Fibroblast of the aortic adventitia (primary cell): ENCODE data around the gene NAIF1. TPM values are rescaled to one million over a fixed set of nuclear protein-coding genes. Genes with fewer than 3 reads are reported as not detected.

Experiments
- DNase-seq: peaks from one replicate; pipeline ENCODE4 v3.0.0-alpha.2; 2010; ENCODE audit warnings: low read depth
- H3K4me3 ChIP-seq: 2 replicates; pipeline ENCODE4 v1.5.1; 2011; ENCODE audit warnings: low read depth, mild to moderate bottlenecking, control low read depth, low read length, moderate library complexity
- total RNA-seq: library from RNA; depleted of rRNA; stranded (reverse); fragments of >200 nt; gene quantifications from 2 replicates; pipeline ENCODE4 v1.2.3, GENCODE V29; 2012; ENCODE audit warnings: low replicate concordance
- TF ChIP-seq, protein P1 (sequence below): IDR thresholded peaks from 2 replicates; pipeline ENCODE4 v1.5.1; 2011; ENCODE audit warnings: mild to moderate bottlenecking, low read length, control low read depth, inconsistent platforms; ENCODE audit not compliant: insufficient read depth

Gene NAIF1
- total RNA-seq, 1 donor: 7.5 TPM

GRCh38 chr9:128070874-128071273 lies 3.8 kb upstream of the NAIF1 start:
- DNase-seq: no peak
- H3K4me3 ChIP-seq: no peak overlapping the region
- TF ChIP-seq, protein P1, sequence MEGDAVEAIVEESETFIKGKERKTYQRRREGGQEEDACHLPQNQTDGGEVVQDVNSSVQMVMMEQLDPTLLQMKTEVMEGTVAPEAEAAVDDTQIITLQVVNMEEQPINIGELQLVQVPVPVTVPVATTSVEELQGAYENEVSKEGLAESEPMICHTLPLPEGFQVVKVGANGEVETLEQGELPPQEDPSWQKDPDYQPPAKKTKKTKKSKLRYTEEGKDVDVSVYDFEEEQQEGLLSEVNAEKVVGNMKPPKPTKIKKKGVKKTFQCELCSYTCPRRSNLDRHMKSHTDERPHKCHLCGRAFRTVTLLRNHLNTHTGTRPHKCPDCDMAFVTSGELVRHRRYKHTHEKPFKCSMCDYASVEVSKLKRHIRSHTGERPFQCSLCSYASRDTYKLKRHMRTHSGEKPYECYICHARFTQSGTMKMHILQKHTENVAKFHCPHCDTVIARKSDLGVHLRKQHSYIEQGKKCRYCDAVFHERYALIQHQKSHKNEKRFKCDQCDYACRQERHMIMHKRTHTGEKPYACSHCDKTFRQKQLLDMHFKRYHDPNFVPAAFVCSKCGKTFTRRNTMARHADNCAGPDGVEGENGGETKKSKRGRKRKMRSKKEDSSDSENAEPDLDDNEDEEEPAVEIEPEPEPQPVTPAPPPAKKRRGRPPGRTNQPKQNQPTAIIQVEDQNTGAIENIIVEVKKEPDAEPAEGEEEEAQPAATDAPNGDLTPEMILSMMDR: no peak

DNA sequence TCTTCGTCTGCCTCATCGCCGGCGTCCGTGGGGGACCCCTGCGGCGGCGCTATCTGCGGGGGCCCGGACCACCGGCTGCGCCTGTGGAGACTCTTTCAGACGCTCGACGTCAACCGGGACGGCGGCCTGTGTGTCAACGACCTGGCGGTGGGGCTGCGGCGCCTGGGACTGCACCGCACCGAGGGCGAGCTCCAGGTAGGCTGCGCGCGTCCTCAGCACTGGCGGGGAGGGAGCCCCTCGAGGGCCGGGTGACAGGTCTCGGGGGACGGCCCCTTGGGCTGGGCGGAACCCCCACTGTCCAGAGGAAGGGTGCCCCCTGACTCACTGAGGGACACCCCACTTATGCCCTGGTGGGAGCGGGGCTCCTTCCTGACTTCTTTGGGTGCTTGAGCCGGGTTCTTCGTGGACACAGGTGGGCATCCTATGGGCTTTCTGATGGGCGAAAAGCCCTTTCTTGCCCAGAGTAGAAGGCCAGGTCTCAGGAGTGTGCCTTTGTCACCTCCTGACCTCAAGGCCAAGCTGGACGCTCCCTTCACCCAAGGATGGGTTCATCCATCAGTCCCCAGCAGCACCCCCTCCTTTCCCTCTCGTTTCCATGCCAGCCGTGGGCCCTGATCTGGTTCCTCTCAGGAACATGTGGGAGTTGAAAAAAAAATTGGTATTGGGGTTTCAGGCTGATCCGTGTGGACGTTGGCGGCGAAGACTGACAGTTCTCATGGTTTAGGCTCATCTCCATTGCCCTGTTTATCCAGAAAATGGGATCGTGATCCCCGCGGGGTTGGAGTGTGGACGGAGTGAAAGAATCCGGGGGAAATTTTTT lies 1.5 kb upstream of the NAIF1 start:
- TF ChIP-seq, protein P1: no peak
- peak overlapping the region; percentile 84 for H3K4me3 ChIP-seq
- no peak for DNase-seq

GRCh38 chr9:128067645-128068385 lies 695 bp upstream of the NAIF1 start, which contains the start of gene SLC25A25:
Gene SLC25A25, plus strand, starts transcription at chr9:128068232. Its CDS starts 88 bp downstream, at chr9:128068320.
- TF ChIP-seq, protein P1: no peak
- peak; percentile 99 for DNase-seq
- peak within 1 kb of the TSS; percentile 85 for H3K4me3 ChIP-seq

DNA sequence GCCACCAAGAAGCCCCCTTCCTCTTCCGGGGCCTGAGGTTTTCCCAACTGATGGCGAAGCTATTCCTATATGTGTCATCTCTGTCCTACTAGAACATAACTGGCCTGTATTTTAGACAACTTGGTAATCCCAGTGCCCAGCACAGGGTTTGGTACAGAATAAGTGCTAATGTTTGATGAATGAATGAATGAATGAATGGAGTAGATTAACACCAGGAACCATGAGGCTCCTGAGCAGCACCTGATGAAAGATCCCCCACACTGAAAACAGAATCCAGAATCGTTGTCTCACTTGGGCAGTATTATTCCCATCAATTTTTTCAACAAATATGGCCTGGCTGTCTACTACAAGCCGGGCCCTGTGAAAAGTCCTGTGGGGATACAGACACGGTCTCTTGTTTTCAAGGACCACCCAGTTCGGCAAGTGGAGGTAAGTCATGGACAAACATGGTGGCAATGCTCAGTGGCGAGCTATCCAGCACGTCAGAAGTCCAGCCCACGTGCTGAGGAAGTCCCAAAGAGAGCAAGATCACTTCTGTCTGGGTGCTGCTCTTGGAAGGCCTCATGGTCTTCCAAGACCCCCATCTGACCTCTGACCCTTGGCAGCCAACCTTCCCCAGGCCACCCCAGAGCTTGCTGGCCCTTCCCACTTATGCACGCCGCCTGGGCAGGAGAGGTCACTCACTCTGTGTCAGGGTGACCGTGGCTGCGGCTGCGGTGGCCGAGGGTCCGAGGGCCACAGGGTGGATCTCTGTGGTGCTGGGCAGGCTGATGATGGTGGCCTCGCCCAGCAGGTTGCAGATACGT lies 1.0 kb downstream of the NAIF1 start:
- DNase-seq: no peak
- TF ChIP-seq, protein P1: no peak
- H3K4me3 ChIP-seq: peak overlapping the region; percentile 71

DNA sequence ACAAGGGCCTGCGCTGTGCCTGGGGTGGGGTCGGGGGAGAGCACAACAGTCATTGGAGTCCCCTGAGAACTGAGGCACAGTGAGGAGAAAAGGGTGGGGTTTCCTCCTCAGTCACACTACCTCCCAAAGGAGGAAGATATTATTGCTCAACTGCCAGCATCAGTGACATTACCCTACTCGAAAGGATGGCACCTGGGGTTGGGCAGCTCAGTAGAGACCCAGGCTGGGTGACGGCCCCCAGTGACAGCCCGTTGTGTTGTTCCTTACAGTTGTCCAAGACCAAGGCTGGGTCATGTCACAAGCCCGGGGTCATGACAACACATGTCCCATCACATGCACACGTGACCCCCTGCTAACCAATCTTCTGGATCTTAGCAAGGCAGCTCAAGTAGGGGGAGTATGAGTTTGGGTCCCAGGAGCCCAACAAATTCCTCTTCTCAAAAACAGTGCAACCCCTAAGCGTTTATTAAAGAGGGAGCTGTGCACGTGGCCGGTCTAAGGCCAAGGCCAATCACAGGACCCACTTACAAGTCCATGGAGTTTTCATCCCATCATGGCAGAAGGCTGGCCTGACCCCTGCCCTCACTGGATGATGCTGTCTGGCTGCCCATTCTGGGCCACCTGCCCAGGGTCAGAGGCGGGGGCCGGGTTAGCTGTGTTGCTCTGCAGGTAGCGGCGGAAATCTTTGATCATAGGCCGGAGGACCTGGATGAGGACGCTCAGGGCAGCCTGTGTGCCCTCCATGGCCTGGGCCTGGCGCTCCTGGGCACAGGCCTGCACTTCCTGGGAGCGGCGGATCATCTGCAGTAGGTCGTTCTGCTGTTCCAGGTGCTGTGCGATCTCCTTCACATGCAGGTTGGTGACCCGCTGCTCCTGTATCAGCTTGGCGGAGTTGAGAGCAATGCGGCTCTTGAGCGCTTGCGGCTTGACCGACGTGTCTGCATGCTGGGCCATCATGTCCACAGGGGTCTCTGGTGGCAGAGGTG lies 4.0 kb downstream of the NAIF1 start:
- TF ChIP-seq, protein P1: no peak
- no peak overlapping the region for H3K4me3 ChIP-seq
- no peak for DNase-seq
